ENCODE results near the gene ADARB1. TPM values are rescaled to one million over a fixed set of nuclear protein-coding genes. Genes with fewer than 3 reads are reported as not detected.
A peak's percentile ranks its signal among the peaks of the same experiment; 100 is the strongest.

ADARB1 gene
- total RNA-seq, 1 experiment from 2014 or later = 15.8 TPM

DNA sequence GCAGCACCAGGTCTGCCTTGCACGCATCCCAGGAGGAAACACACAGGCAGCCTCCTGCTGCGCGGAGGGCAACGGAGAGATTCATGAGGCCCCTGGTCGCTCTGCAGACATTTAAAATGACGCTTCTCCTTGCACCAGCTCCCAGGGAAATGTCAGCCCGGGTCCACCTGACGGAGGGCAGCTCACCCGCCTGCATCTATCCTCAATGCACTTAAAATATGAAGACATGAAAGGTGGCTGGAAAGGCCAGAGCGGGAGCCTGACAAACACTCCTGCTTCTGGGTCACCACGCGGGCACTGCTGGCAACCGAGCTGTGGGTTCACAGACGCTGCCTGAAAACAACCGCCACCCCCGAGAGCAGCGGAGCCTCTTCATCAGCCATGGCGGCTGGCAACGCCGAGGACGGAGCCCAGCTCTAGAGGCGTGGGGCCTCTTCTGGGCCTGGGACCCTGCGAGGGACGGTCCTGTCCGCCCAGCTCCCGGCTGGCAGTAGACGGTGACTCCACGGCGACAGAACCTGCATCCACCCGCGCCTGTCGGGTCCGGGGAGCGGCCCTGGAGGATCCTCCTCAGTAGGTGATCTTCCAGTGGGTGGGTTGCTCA, 190.6 kb downstream of the ADARB1 start:
- no CpG with 5 or more reads among the region's 34 CpGs for WGBS (ENCODE audit: extremely low coverage, insufficient read length, low lambda C conversion rate)
- Histone ChIP-seq H3K9ac (ENCODE audit: extremely low read depth, insufficient read length, low read length) (no peak overlapping the region), H3T11ph (ENCODE audit: low read length) (no peak overlapping the region), H2BK15ac (ENCODE audit: low read depth, low read length) (no peak overlapping the region), H4K8ac (replicated peaks; ENCODE audit: insufficient read length, low read depth, low read length) (no peak overlapping the region), H3K27ac (ENCODE audit: insufficient read length, low read depth, low read length) (no peak overlapping the region), H4K5ac (ENCODE audit: insufficient read length, low read depth, low read length) (no peak overlapping the region), H3K9me3 (ENCODE audit: control insufficient read depth, low read depth, low read length) (no peaks in the 10 kb centered on the region), H2AK5ac (ENCODE audit: insufficient read length, low read length) (no peak overlapping the region), H2BK120ac (ENCODE audit: low read depth, low read length, poor library complexity, severe bottlenecking) (no peak overlapping the region), H3K14ac (ENCODE audit: insufficient read depth, low read length) (no peak overlapping the region), H2BK20ac (ENCODE audit: low read depth, low read length, poor library complexity, severe bottlenecking) (no peak overlapping the region), H3K23me2 (ENCODE audit: insufficient read length, low read depth, low read length, poor library complexity, severe bottlenecking) (no peaks in the 10 kb centered on the region), H2BK5ac (ENCODE audit: insufficient read length, low read length) (no peak overlapping the region), H4K91ac (ENCODE audit: insufficient read length, low read depth, low read length) (no peak overlapping the region), H3K27me3 (ENCODE audit: insufficient read depth, low read length) (no peaks in the 10 kb centered on the region), H3K56ac (ENCODE audit: insufficient read length, low read depth, low read length) (no peak overlapping the region), H4K20me1 (ENCODE audit: control insufficient read depth, insufficient read depth, insufficient read length) (no peaks in the 10 kb centered on the region), H3K23ac (ENCODE audit: insufficient read length, low read depth, low read length) (no peak overlapping the region), H3K4ac (ENCODE audit: low read depth, low read length) (no peak overlapping the region), H3K18ac (ENCODE audit: insufficient read length, low read depth, low read length) (no peak overlapping the region), H2AFZ (ENCODE audit: low read length) (no peak overlapping the region), H3K4me2 (ENCODE audit: insufficient read depth, insufficient read length, low read length) (no peak overlapping the region), H2BK12ac (ENCODE audit: insufficient read length, low read depth, low read length) (no peak overlapping the region), H3K79me2 (ENCODE audit: insufficient read depth, low read length) (no peaks in the 10 kb centered on the region), H3K4me1 (ENCODE audit: insufficient read depth, low read length) (no peaks in the 10 kb centered on the region), H3K79me1 (ENCODE audit: insufficient read depth, low read depth, low read length, poor library complexity, severe bottlenecking) (no peaks in the 10 kb centered on the region)
- TF ChIP-seq CTCF (conservative IDR thresholded peaks at IDR 0.05) = no peak
- peaks cover 36 to 60% (median 54%) of the 10 kb centered on the region in 3 experiments for H3K36me3 Mint-ChIP-seq (ENCODE audit: insufficient read depth in 1 of 3, low read depth in 3 of 3)
- no peak overlapping the region for H3K4me3 Mint-ChIP-seq
- peaks cover 2 to 4% of the 10 kb centered on the region in 2 experiments; a peak in 2 of 5 replicates for H3K9me3 Mint-ChIP-seq
- DNase-seq = peak; percentile 19
- H3K4me1 Mint-ChIP-seq = no peaks in the 10 kb centered on the region
- no peaks in the 10 kb centered on the region for H3K27me3 Mint-ChIP-seq (ENCODE audit: low read depth)
- H3K27ac Mint-ChIP-seq = no peak overlapping the region
